Urinary bladder (tissue), 4 donors: ENCODE results near the gene TMEM242. TPM values are rescaled to one million over a fixed set of nuclear protein-coding genes. Genes with fewer than 3 reads are reported as not detected.

Experiments used
- DNase-seq: peaks from one replicate; pipeline ENCODE4 v3.0.0-alpha.2; 2015; ENCODE audit errors: extremely low spot score
- H3K27ac ChIP-seq: one replicate; pipeline ENCODE4 v1.5.1; 2013; ENCODE audit warnings: low read depth, mild to moderate bottlenecking, moderate library complexity
- H3K36me3 ChIP-seq: one replicate; pipeline ENCODE4 v1.6.1; 2013; ENCODE audit warnings: mild to moderate bottlenecking, moderate library complexity; ENCODE audit not compliant: insufficient read depth
- H3K4me1 ChIP-seq: one replicate; pipeline ENCODE4 v1.6.1; 2013; ENCODE audit warnings: mild to moderate bottlenecking, moderate library complexity; ENCODE audit not compliant: insufficient read depth
- H3K4me3 ChIP-seq: one replicate; pipeline ENCODE4 v1.5.1; 2013; ENCODE audit warnings: low read depth, low read length
- WGBS: extraction: QIAGEN DNeasy Blood & Tissue Kit; methylation state at CpG from one replicate; pipeline ENCODE4 v1.1.7; 2013; 5-methylcytosine and 5-hydroxymethylcytosine counted together
- polyA plus RNA-seq: library from polyadenylated mRNA; stranded (reverse); fragments of 200-250 nt; gene quantifications from one replicate; pipeline ENCODE4 v1.2.3, GENCODE V29; 2013
- total RNA-seq: library from RNA; depleted of rRNA; stranded (reverse); fragments of >200 nt; gene quantifications from one replicate; pipeline ENCODE4 v1.2.3, GENCODE V29; 2014
- donor health status: healthy with polysubstance abuse.
- donor health status: healthy.

Gene TMEM242
- total and polyA plus RNA-seq, 2 donors, result 9.6 to 12.1 TPM

GRCh38 chr6:157280157-157280556 is 43.2 kb downstream of the TMEM242 start:
- 72% methylated on average over 17 of the region's 17 CpGs for WGBS
- Histone ChIP-seq H3K4me3 (no peak overlapping the region), H3K27ac (no peak overlapping the region), H3K4me1 (no peaks in the 10 kb centered on the region), H3K36me3 (no peaks in the 10 kb centered on the region)
- no peak for DNase-seq

- no peaks in the 10 kb centered on the region for H3K36me3 ChIP-seq
Observed at GRCh38 chr6:157278171-157278570, 45.1 kb downstream of the TMEM242 start.

GRCh38 chr6:157276731-157277130 is 46.6 kb downstream of the TMEM242 start:
- H3K27ac ChIP-seq, result no peak overlapping the region
- H3K4me1 ChIP-seq, result no peaks in the 10 kb centered on the region
- H3K36me3 ChIP-seq, result no peaks in the 10 kb centered on the region
- WGBS, result 91% methylated on average over 9 of the region's 9 CpGs
- H3K4me3 ChIP-seq, result no peak overlapping the region
- no peak for DNase-seq

More at GRCh38 chr6:157278171-157278570, 45.1 kb downstream of the TMEM242 start:
- no peaks in the 10 kb centered on the region for H3K4me1 ChIP-seq
- DNase-seq, result no peak
- WGBS, result 96% methylated on average over 9 of the region's 9 CpGs
- no peak overlapping the region for H3K4me3 ChIP-seq
- H3K27ac ChIP-seq, result no peak overlapping the region

DNA sequence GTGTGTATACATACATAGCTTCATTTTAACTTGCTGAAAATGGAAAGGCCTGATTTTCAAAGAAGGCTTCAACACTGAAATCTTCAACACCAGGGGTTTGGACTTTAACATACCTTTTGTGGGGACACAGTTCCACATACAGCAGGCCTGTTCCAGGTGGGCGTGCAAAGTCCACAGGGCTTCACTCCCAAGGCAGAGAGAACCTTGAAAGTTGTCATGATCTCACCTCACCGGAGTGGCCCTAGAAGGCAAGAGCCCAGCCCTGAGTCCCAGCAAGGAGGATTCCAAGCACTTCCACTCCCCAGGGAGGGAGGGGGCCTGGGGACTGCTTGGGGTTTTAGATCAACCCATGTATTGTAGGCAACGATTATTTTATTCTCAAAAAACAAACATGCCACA is 47.2 kb downstream of the TMEM242 start:
- WGBS, result 93% methylated on average over 3 of the region's 3 CpGs
- H3K4me1 ChIP-seq, result no peaks in the 10 kb centered on the region
- no peak for DNase-seq
- H3K36me3 ChIP-seq, result no peaks in the 10 kb centered on the region
- no peak overlapping the region for H3K27ac ChIP-seq
- no peak overlapping the region for H3K4me3 ChIP-seq

GRCh38 chr6:157274471-157275226 is 48.7 kb downstream of the TMEM242 start:
- WGBS, result under 1% methylated on average over 93 of the region's 93 CpGs
- H3K36me3 ChIP-seq, result no peaks in the 10 kb centered on the region
- H3K27ac ChIP-seq, result peak overlapping the region; percentile 72
- no peaks in the 10 kb centered on the region for H3K4me1 ChIP-seq
- H3K4me3 ChIP-seq, result peak overlapping the region; percentile 56
- no peak for DNase-seq

DNA sequence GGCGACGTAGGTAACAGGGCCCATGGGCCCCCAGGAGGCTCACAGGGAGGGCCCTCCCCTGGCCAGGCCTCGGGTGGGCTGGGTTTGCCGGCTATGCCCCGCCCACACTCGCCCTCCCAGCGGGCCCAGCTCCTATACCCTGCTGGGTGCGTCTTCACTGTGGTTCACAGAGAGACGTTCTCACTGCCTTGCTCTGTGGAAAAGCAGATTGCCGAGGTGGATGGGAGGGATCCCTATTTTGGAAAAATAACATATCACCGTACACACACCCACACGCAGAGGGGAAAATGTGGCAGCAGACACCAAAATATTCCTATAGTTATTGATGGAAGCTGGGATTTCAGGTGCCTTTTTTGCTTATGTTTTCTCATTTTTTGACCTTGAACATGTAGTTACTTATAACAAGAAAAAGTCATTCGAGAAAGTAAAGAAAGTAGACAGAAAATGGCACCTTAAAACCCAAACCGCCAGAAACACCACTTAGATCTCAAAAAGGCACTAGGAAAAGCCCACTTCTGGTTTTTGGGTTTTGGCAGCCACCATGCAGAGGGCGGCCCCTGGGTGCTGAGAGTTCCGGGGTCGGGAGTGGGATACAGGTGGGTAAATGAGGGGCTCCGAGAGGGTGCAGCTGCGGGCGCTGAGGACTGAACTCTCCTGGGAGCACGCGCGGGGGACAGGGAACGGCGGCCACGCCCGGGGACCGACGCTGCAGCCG is 49.4 kb downstream of the TMEM242 start:
- H3K27ac ChIP-seq, result peak overlapping the region; percentile 61
- no peak for DNase-seq
- no peaks in the 10 kb centered on the region for H3K4me1 ChIP-seq
- H3K36me3 ChIP-seq, result no peaks in the 10 kb centered on the region
- WGBS, result 23% methylated on average over 30 of the region's 30 CpGs
- peak overlapping the region; percentile 56 for H3K4me3 ChIP-seq

DNA sequence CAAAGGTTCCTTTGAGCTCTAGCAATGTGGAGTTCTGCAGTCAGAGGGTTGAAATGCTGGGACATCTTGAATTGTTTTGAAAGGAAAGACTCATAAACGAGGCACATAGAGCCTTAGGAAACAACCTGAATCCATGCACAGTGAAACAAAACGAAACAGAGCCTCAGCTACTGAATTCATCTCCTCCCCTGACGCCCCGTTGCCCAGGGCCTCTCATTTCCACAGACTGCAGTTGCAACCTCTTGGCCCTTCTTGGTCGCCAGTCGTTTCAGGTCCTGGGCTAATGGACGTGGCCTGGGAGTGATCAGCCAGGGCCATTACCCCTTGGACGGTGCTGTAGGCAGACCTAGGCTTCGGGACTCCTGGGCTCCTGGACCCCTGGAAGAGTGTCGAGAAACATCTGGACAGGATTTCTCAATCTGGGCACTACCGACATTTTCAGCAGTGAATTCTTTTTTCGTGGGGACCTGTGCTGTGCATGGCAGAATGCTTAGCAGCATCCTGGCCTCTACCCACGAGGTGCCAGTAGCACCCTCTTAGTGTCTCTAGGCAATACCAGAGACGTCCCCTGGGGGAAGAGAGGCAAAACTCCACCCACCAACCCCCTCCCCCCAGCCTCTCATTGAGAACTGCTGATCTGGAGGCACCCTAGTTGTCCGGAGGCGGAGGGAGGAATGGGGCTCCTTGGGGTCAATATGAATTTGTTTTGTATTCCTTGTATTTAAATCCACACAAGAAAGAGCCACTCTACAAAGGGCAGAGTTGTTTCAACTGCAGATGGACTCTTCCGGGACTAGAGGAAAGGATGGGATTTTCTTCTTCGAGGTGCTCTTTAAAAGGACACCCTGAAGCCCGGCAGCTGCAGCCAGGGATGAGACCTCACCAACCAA is 50.2 kb downstream of the TMEM242 start:
- 85% methylated on average over 19 of the region's 19 CpGs for WGBS
- DNase-seq, result no peak
- H3K4me1 ChIP-seq, result no peaks in the 10 kb centered on the region

GRCh38 chr6:157272372-157272771 is 50.9 kb downstream of the TMEM242 start:
- Histone ChIP-seq H3K27ac (no peak overlapping the region), H3K36me3 (no peaks in the 10 kb centered on the region), H3K4me1 (no peaks in the 10 kb centered on the region), H3K4me3 (no peak overlapping the region)
- no peak for DNase-seq
- 92% methylated on average over 7 of the region's 7 CpGs for WGBS

More for the DNA sequence above, 50.2 kb downstream of the TMEM242 start:
- no peaks in the 10 kb centered on the region for H3K36me3 ChIP-seq
- H3K4me3 ChIP-seq, result no peak overlapping the region
- H3K27ac ChIP-seq, result peak overlapping the region; percentile 61

- no peaks in the 10 kb centered on the region for H3K4me1 ChIP-seq
- H3K36me3 ChIP-seq, result no peaks in the 10 kb centered on the region
- H3K27ac ChIP-seq, result no peak overlapping the region
- 84% methylated on average over 4 of the region's 4 CpGs for WGBS
- H3K4me3 ChIP-seq, result no peak overlapping the region
- DNase-seq, result no peak
Observed at GRCh38 chr6:157271911-157272310, 51.4 kb downstream of the TMEM242 start.

DNA sequence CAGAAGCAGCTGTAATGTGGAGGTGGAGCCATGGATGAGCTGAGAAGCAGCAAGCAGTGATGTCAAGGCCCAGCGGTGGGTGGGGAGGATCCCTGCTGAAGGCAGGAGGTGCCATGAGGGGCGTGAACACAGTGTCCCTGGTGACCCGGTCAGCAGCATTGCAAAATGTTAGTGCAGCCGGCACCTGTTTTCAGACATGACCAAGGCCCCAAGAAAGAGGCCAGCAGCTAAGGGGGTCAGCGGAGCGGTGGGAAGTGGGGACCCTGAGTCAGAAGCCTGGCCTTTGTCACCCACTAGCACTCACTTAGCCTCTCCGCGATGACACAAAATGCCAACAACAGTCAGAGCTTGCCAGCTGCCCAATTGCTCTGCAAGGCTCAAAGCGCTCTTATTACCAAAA is 51.9 kb downstream of the TMEM242 start:
- DNase-seq, result no peak
- no peaks in the 10 kb centered on the region for H3K36me3 ChIP-seq
- no peak overlapping the region for H3K4me3 ChIP-seq
- WGBS, result 97% methylated on average over 9 of the region's 9 CpGs
- H3K4me1 ChIP-seq, result no peaks in the 10 kb centered on the region
- no peak overlapping the region for H3K27ac ChIP-seq

- DNase-seq, result no peak
- Histone ChIP-seq H3K27ac (no peak overlapping the region), H3K36me3 (no peaks in the 10 kb centered on the region), H3K4me3 (no peak overlapping the region), H3K4me1 (no peaks in the 10 kb centered on the region)
- WGBS, result 91% methylated on average over 2 of the region's 2 CpGs
Observed at GRCh38 chr6:157270916-157271315, 52.4 kb downstream of the TMEM242 start.

DNA sequence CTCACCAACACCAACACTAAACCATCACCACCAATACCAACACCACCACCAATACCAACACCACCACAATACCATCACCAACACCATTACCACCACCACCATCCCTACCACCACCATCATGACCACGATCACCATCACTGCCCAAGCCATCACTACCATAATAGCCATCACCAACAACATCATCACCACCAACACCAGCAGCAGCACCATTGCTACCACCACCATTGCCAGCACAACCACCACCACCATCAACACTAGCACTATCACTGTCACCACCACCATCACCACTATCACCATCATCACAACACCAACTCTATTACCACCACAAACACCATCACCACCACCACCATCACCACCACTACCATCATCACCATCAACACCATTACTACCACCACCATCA is 53.0 kb downstream of the TMEM242 start:
- Histone ChIP-seq H3K4me3 (no peak overlapping the region), H3K4me1 (no peaks in the 10 kb centered on the region), H3K27ac (no peak overlapping the region), H3K36me3 (no peaks in the 10 kb centered on the region)
- DNase-seq, result no peak
- WGBS, result 45% methylated on average over 1 of the region's 1 CpG

DNA sequence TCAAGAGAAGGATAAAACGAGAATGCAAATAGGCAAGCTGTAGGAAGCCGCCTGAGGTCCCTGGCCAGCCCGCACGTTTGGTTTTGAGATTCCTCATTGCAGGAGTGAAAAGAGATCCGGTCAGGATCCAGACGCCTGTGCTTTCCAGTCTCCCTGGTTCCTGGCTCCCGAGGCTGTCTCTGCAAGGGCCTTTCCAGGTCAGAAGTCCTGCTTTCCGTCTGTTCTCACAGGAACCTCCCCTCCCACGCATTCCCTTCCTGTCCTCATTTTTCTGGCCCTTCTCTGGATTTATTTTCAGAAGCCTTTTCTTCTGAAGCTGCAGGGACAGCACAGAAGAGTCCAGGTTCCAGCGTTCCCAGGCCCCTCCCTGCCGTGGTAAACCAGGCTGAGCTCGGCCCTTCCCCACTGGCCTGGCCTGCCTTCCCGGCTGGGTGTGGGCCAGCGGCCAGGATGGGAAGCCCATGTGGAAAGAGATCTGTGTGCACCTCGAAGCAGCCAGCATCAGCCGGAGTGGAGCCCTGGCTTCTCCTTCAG is 54.0 kb downstream of the TMEM242 start:
- no peak for DNase-seq
- Histone ChIP-seq H3K4me1 (no peaks in the 10 kb centered on the region), H3K36me3 (no peaks in the 10 kb centered on the region), H3K4me3 (no peak overlapping the region), H3K27ac (peak overlapping the region; percentile 27)
- 16% methylated on average over 16 of the region's 16 CpGs for WGBS
